Measurements from ENCODE around the gene SCN5A.
A peak's percentile ranks its signal among the peaks of the same experiment; 100 is the strongest.

Gene SCN5A

GRCh38 chr3:38636464-38636863 is 13.0 kb downstream of the SCN5A start:
- no peak for FAIRE-seq
- DNase-seq (ENCODE audit: insufficient read length, low spot score), result no peak
- no peak for TF ChIP-seq CTCF (IDR thresholded peaks at IDR 0.05; ENCODE audit: insufficient read depth, missing control alignments)

GRCh38 chr3:38634111-38634510 is 15.4 kb downstream of the SCN5A start:
- no peak for DNase-seq (ENCODE audit: insufficient read length, low spot score)
- no peak for FAIRE-seq
- no peak for TF ChIP-seq CTCF (IDR thresholded peaks at IDR 0.05; ENCODE audit: insufficient read depth, missing control alignments)

GRCh38 chr3:38632989-38633388 is 16.5 kb downstream of the SCN5A start:
- DNase-seq (ENCODE audit: insufficient read length, low spot score) (no peak), FAIRE-seq (no peak)
- no peak for TF ChIP-seq CTCF (IDR thresholded peaks at IDR 0.05; ENCODE audit: insufficient read depth, missing control alignments)

- TF ChIP-seq CTCF (IDR thresholded peaks at IDR 0.05; ENCODE audit: insufficient read depth, missing control alignments), result no peak
- DNase-seq (ENCODE audit: insufficient read length, low spot score), result no peak
- no peak for FAIRE-seq
These were observed 18.9 kb downstream of the SCN5A start for GRCh38 chr3:38630606-38631005.

- TF ChIP-seq CTCF (IDR thresholded peaks at IDR 0.05; ENCODE audit: insufficient read depth, missing control alignments), result no peak
- FAIRE-seq, result no peak
- DNase-seq (ENCODE audit: insufficient read length, low spot score), result no peak
These were observed 19.4 kb downstream of the SCN5A start for GRCh38 chr3:38630070-38630469.

GRCh38 chr3:38628835-38629234 is 20.7 kb downstream of the SCN5A start:
- FAIRE-seq, result no peak
- DNase-seq (ENCODE audit: insufficient read length, low spot score), result no peak
- TF ChIP-seq CTCF (IDR thresholded peaks at IDR 0.05; ENCODE audit: insufficient read depth, missing control alignments), result no peak

GRCh38 chr3:38627956-38628355 is 21.5 kb downstream of the SCN5A start:
- DNase-seq (ENCODE audit: insufficient read length, low spot score), result no peak
- no peak for FAIRE-seq
- peak; percentile 44 for TF ChIP-seq CTCF (IDR thresholded peaks at IDR 0.05; ENCODE audit: insufficient read depth, missing control alignments)

All from D721Med (cell line).